GM12865 (cell line): ENCODE data around the gene KRTAP5-10.
"Not testable (repeated sequence)": the region's sequence is repeated elsewhere in the genome, so short reads cannot be mapped to it uniquely, and the experiment has no call there.

ENCODE experiments used
- DNase-seq: peaks from one replicate; pipeline ENCODE4 v3.0.0; 2010; ENCODE audit warnings: low read depth
- H3K4me3 ChIP-seq: 2 replicates; pipeline ENCODE4 v1.5.1; 2011; ENCODE audit warnings: mild to moderate bottlenecking, low read depth, low read length, control low read depth
- CTCF ChIP-seq: IDR thresholded peaks from 2 replicates; pipeline ENCODE4 v1.5.1; 2011; ENCODE audit warnings: low read length, control low read depth, low read depth, inconsistent platforms; ENCODE audit not compliant: insufficient read depth; ENCODE audit errors: missing control alignments

Gene KRTAP5-10

DNA sequence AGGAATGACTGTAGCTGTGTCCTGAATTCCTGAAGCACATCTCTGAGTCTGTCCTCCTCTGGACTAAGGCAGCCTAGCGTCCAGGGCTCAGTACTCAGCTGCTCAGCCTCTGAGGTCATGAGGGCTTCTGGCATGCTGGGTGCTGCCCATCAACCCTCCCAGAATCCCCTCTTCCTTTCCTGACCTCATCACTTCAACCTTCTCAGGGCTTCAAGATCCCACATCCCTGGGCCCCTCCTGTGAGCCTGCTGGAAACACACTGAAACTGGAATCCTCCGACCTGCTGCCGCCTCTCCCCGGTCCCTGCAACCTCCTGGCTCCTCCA, 26.7 kb upstream of the KRTAP5-10 start:
- H3K4me3 ChIP-seq: no peak overlapping the region
- TF ChIP-seq CTCF: no peak
- no peak for DNase-seq

DNA sequence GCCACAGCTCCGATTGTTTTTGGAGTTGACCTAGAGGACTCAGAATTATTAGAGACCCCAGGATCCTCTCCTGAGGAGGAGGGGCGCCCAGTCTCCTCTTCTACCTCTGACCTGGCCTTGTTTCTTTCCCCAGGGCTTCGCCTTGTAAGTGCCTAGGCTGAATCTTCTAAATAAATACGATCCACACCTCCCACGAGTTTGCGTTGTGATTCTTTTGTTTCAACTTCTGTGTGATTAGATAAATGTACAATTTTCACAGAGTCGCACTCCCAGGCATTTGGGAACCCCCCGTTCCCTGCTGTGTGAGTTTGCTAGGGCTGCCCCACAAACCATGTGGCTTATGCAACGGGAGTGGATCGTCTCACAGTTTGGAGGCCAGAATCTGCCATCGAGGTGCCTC, 26.3 kb upstream of the KRTAP5-10 start:
- no peak overlapping the region for H3K4me3 ChIP-seq
- no peak for TF ChIP-seq CTCF
- DNase-seq: no peak

DNA sequence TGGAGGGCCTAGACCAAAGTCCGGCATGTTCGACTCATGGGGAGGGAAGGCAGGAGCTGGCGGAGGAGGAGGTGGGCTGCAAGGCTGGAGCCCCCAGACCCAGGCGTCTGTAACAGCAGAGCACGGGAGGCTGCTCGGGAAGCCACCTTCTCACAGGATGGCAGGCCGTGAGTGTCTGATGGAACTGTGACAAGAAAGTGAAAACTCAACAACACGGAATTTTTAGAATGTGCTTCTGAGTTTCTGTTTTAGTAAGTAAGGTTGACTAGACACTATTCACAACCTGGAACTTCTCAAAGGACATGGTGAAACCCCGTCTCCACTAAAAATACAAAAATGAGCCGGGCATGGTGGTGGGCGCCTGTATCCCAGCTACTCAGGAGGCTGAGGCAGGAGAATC, 25.4 kb upstream of the KRTAP5-10 start:
- DNase-seq: peak; percentile 84
- H3K4me3 ChIP-seq: not testable (repeated sequence)

DNA sequence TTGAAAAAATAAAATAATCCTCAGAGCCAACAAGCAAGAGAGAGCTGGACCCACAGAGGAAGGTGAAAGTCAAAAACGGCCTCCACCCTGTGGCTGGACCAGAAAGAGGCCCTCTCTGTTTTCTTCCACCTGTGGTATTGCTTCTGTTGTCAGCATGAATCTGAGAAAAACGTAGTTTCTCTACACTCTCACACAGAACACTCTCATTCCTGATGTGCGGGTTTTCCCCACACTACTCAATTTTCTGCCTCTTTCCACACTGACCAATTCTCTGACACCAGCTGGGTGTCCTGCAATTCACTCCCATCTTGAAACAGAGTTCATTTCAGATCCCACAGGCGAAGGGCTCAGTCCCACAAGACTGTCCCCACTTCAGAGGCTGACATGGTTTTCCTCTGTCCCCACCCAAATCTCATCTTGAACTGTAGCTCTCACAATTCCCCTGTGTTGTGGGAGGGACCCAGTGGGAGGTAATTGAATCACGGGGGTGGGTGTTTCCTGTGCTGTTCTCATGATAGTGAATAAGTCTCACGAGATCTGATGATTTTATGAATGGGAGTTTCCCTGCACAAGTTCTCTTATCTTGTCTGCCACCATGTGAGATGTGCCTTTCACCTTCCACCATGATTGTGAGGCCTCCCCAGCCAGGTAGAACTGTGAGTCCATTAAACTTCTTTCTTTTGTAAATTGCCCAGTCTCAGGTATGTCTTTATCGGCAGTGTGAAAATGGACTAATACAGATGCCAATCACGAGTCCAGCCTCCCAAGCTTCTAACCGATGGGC, 24.6 kb upstream of the KRTAP5-10 start:
- peak; percentile 85 for DNase-seq
- not testable (repeated sequence) for H3K4me3 ChIP-seq

- H3K4me3 ChIP-seq: no peak overlapping the region
- DNase-seq: no peak
- TF ChIP-seq CTCF: no peak
Measured at GRCh38 chr11:71542382-71542781, 23.0 kb upstream of the KRTAP5-10 start.

- no peak overlapping the region for H3K4me3 ChIP-seq
- DNase-seq: peak; percentile 82
Measured at GRCh38 chr11:71542879-71543777, 22.2 kb upstream of the KRTAP5-10 start.

GRCh38 chr11:71543866-71544265, 21.5 kb upstream of the KRTAP5-10 start:
- H3K4me3 ChIP-seq: no peak overlapping the region
- DNase-seq: peak; percentile 37
- no peak for TF ChIP-seq CTCF

More at GRCh38 chr11:71542879-71543777, 22.2 kb upstream of the KRTAP5-10 start:
- TF ChIP-seq CTCF: no peak

DNA sequence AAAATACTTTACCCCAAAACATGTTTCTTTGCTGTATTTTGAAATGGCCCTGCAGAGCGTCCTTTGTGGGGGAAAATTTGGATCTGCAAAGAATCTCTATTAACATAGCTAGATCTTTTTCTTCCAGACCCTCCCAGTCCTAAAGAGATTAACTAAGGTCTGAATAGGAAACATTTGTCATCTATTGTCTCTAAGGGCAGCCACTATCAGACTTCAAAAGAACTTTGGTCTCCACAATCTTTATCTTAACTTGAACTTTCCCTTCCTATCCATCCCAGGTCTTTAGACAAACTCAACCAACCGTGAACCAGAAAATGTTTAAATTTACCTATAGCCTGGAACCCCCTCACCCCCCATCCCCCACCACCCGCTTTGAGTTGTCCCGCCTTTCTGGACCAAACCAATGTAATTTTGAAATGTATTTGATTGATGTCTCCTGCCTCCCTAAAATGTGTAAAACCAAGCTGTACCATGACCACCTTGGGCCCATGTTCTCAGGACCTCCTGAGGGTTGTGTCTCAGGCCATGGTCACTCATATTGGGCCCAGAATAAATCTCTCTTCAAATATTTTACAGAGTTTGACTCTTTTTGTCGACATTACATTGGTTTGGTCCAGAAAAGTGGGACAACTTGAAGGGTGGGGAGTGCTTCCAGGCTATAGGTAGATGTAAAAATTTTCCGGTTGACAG, 20.7 kb upstream of the KRTAP5-10 start:
- DNase-seq: no peak
- no peak overlapping the region for H3K4me3 ChIP-seq
- TF ChIP-seq CTCF: no peak
